Natural killer cell (primary cell): ENCODE measurements around the gene CHST15. TPM values are rescaled to one million over a fixed set of nuclear protein-coding genes. Genes with fewer than 3 reads are reported as not detected.

ENCODE experiments used
- ATAC-seq, 3 donors: fragments of 150-1000 bp in 2 of 3; fragments of 200-7000 bp in 1 of 3; cut with Tn5 transposase; 1 replicate in 1 of 3; 2 replicates in 2 of 3; pipeline ENCODE4 v1.10.0; 2021; ENCODE audit warnings: mild to moderate bottlenecking in 2 of 3, moderate library complexity in 2 of 3
- DNase-seq, 2 donors: peaks; one replicate each; pipeline versions ENCODE4 v3.0.0 to v3.0.0-alpha.2; 2013 to 2021; ENCODE audit warnings: mixed read lengths in 1 of 2
- H3K27ac ChIP-seq: one replicate; pipeline ENCODE4 v1.5.1; 2013; ENCODE audit warnings: mild to moderate bottlenecking, low read length
- H3K27me3 ChIP-seq: one replicate; pipeline ENCODE4 v1.6.1; 2013; ENCODE audit warnings: low read length; ENCODE audit not compliant: control insufficient read depth, insufficient read depth
- H3K36me3 ChIP-seq: one replicate; pipeline ENCODE4 v1.6.1; 2013; ENCODE audit warnings: low read length; ENCODE audit not compliant: control insufficient read depth, insufficient read depth
- H3K4me1 ChIP-seq: one replicate; pipeline ENCODE4 v1.6.1; 2013; ENCODE audit warnings: low read length; ENCODE audit not compliant: control insufficient read depth, insufficient read depth
- H3K4me3 ChIP-seq: one replicate; pipeline ENCODE4 v1.5.1; 2013; ENCODE audit warnings: low read length
- H3K9me3 ChIP-seq: one replicate; pipeline ENCODE4 v1.6.1; 2013; ENCODE audit warnings: low read length; ENCODE audit not compliant: control insufficient read depth, insufficient read depth
- H3K27ac Mint-ChIP-seq, 2 donors: one replicate each; pipeline ENCODE4 v1.8.0; 2022; ENCODE audit warnings: mild to moderate bottlenecking in 2 of 2, mixed read lengths in 2 of 2, moderate library complexity in 1 of 2
- H3K27me3 Mint-ChIP-seq, 2 donors: one replicate each; pipeline ENCODE4 v1.8.0; 2022; ENCODE audit warnings: low read depth in 2 of 2, mixed read lengths in 2 of 2
- H3K36me3 Mint-ChIP-seq: one replicate; pipeline ENCODE4 v1.8.0; 2022; ENCODE audit warnings: mixed read lengths
- H3K4me1 Mint-ChIP-seq, 2 donors: one replicate each; pipeline ENCODE4 v1.8.0; 2022; ENCODE audit warnings: mixed read lengths in 2 of 2
- H3K4me3 Mint-ChIP-seq: one replicate; pipeline ENCODE4 v1.8.0; 2022; ENCODE audit warnings: mild to moderate bottlenecking, moderate library complexity, mixed read lengths
- H3K9me3 Mint-ChIP-seq, 2 donors: one replicate each; pipeline ENCODE4 v1.8.0; 2022; ENCODE audit warnings: mixed read lengths in 2 of 2
- WGBS: methylation state at CpG from one replicate; pipeline ENCODE4 v1.1.7; 2013; ENCODE audit warnings: missing lambda C conversion rate; ENCODE audit not compliant: insufficient coverage; 5-methylcytosine and 5-hydroxymethylcytosine counted together
- intact Hi-C: fragments of 100-400 bp; cut with micrococcal nuclease; formaldehyde crosslinking; loops from one replicate; pipeline ENCODE4 v1.14.2; 2022
- total RNA-seq, 4 donors: library from RNA; stranded (reverse); fragments of 120-200 nt in 1 of 4; gene quantifications; one replicate each; pipeline versions ENCODE4 v1.2.3 to v1.2.4, GENCODE V29; 2013 to 2022
- TF ChIP-seq, protein P1 (sequence below): fragments of 200-600 bp; IDR thresholded peaks from one replicate; pipeline ENCODE4 v1.8.0; 2022; ENCODE audit warnings: antibody characterized with exemption

The CHST15 gene
- total RNA-seq, 3 donors from 2014 or later (not counting 1 experiment from before 2014, with no cell fraction given), result 1.9 to 11.9 (median 8.7) TPM

DNA sequence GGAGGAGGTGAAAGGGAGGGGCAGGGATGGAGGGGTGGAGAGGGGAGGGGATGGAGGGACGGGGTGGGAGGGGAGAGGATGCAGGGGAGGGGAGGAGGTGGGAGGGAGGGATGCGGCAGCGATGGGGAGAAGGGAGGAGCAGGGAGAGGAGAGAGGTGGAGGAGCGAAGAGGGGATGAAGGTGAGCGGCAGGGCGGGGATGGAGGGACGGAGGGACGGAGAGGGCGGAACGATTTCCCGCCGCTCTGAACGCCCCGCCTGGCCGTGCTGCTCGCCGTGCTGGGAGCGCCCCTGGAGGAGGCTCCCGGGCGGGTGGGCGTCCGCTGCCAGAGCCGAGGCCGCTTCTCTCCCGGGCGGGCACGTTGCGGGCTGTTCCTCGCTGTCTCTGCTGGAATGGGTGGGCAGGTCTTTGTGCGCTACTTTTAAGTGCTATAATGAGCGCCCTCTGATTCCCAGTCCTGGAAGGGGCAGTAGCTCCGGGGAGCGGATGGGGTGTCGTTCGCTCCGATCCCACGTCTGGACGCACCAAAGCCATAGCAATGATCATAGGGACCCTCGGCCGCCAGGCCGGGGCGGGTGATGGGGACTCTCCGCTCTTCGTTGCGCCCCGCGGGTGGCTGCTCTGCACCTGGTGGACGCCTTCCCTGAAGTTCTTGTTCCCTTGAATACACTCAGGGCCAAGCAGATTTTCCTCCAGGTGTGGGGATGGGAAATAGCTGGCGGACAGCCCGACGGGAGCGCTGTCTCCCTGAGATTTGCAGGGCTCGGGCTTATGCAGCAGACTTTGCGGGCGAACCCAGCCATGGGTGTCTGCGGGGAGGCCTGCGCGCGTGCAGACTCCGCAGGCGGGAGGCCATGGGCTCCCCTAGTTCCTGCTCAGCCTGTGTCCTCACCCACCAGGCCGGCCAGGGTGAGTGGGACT is 120.7 kb downstream of the CHST15 start:
- H3K9me3 Mint-ChIP-seq, result no peaks in the 10 kb centered on the region
- H3K4me3 Mint-ChIP-seq, result no peak overlapping the region
- ATAC-seq (no peak), DNase-seq (no peak)
- H3K27me3 Mint-ChIP-seq, result peaks cover 60 to 81% of the 10 kb centered on the region in 2 donors
- Histone ChIP-seq H3K27me3 (peaks cover 14% of the 10 kb centered on the region), H3K36me3 (no peaks in the 10 kb centered on the region), H3K27ac (no peak overlapping the region), H3K9me3 (no peaks in the 10 kb centered on the region), H3K4me1 (no peaks in the 10 kb centered on the region), H3K4me3 (no peak overlapping the region)
- TF ChIP-seq, protein P1, sequence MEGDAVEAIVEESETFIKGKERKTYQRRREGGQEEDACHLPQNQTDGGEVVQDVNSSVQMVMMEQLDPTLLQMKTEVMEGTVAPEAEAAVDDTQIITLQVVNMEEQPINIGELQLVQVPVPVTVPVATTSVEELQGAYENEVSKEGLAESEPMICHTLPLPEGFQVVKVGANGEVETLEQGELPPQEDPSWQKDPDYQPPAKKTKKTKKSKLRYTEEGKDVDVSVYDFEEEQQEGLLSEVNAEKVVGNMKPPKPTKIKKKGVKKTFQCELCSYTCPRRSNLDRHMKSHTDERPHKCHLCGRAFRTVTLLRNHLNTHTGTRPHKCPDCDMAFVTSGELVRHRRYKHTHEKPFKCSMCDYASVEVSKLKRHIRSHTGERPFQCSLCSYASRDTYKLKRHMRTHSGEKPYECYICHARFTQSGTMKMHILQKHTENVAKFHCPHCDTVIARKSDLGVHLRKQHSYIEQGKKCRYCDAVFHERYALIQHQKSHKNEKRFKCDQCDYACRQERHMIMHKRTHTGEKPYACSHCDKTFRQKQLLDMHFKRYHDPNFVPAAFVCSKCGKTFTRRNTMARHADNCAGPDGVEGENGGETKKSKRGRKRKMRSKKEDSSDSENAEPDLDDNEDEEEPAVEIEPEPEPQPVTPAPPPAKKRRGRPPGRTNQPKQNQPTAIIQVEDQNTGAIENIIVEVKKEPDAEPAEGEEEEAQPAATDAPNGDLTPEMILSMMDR, result no peak
- H3K36me3 Mint-ChIP-seq, result no peaks in the 10 kb centered on the region
- H3K27ac Mint-ChIP-seq, result no peak overlapping the region
- WGBS, result 9% methylated on average over 62 of the region's 62 CpGs
- intact Hi-C loops, result no loop called here
- no peaks in the 10 kb centered on the region for H3K4me1 Mint-ChIP-seq

DNA sequence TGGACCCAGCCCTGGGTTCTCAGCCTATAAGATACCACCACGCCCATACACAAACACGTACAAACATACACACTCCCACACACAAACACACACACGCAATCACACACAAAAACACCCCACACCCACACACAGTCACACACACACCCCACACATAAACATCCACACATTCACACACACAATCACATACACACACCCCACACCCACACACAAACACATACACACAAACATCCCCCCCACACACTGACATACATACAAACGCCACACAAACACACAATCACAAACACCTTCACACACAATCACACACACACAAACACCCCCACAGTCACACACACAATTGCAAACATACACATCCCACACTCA is 122.5 kb downstream of the CHST15 start:
- Histone ChIP-seq H3K36me3 (no peaks in the 10 kb centered on the region), H3K4me3 (no peak overlapping the region), H3K27ac (no peak overlapping the region), H3K27me3 (peaks cover 14% of the 10 kb centered on the region), H3K4me1 (no peaks in the 10 kb centered on the region), H3K9me3 (no peaks in the 10 kb centered on the region)
- H3K9me3 Mint-ChIP-seq, result no peaks in the 10 kb centered on the region
- intact Hi-C loops, result no loop called here
- DNase-seq, result no peak
- peaks cover 56 to 64% of the 10 kb centered on the region in 2 donors for H3K27me3 Mint-ChIP-seq
- ATAC-seq, result no peak
- H3K4me3 Mint-ChIP-seq, result no peak overlapping the region
- H3K27ac Mint-ChIP-seq, result no peak overlapping the region
- TF ChIP-seq, protein P1, result no peak
- H3K4me1 Mint-ChIP-seq, result no peaks in the 10 kb centered on the region
- 76% methylated on average over 4 of the region's 4 CpGs for WGBS
- no peaks in the 10 kb centered on the region for H3K36me3 Mint-ChIP-seq

DNA sequence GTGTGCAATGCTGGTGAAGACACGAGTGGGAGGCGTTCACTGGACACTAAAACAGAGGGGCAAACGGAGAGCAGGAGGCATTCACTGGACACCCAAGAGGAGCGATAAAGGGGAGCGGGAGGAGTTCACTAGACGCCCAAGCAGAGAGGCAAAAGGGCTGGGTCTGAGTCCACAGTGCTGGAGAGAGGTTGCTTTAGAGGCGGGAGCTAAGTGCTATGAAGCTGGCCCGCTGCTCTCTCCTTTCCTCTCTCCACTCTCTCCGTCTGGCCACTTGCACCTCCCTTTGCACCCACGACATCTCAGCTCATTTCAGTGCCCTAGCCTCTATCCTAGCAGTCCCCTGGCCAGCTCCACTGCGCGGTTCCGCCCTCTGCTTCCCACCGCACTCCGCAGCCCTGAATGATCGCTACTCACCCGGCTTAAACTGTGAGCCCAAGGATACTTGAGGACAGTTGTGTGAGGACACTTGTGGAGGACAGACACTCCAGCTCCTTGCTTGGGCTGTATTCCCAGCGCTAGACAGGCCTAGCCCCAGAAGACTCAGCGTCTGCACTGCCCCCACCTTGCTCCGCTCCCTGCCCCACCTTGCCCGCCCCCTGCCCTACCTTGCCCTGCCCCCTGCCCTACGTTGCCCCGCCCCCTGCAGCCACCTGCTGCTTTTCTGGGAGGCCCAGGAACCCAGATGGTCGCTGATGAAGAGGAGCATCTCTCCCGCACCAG is 123.0 kb downstream of the CHST15 start:
- no peaks in the 10 kb centered on the region for H3K36me3 ChIP-seq
- Mint-ChIP-seq H3K9me3 (no peaks in the 10 kb centered on the region), H3K27me3 (peaks cover 59 to 66% of the 10 kb centered on the region in 2 donors), H3K36me3 (no peaks in the 10 kb centered on the region), H3K27ac (no peak overlapping the region), H3K4me1 (no peaks in the 10 kb centered on the region), H3K4me3 (no peak overlapping the region)
- intact Hi-C loops, result no loop called here
- 56% methylated on average over 24 of the region's 25 CpGs for WGBS
- no peak overlapping the region for H3K27ac ChIP-seq
- H3K27me3 ChIP-seq, result peaks cover 12% of the 10 kb centered on the region
- H3K4me1 ChIP-seq, result no peaks in the 10 kb centered on the region
- H3K4me3 ChIP-seq, result no peak overlapping the region
- TF ChIP-seq, protein P1, result no peak
- ATAC-seq (no peak), DNase-seq (no peak)
- no peaks in the 10 kb centered on the region for H3K9me3 ChIP-seq
